ENCODE measurements around the gene PTCD2. TPM values are rescaled to one million over a fixed set of nuclear protein-coding genes. Genes with fewer than 3 reads are reported as not detected.

Gene PTCD2
- total RNA-seq, 1 experiment from 2014 or later = 13.0 TPM

GRCh38 chr5:72380492-72381274 is 60.5 kb downstream of the PTCD2 start:
- ChIA-PET POLR2A (no interaction called here), CTCF (no interaction called here)
- Mint-ChIP-seq H3K4me3 (no peak overlapping the region), H3K9me3 (peaks cover 4% of the 10 kb centered on the region; the same call in 1 of the 2 replicates), H3K27ac (no peak overlapping the region), H3K36me3 (no peaks in the 10 kb centered on the region), H3K27me3 (ENCODE audit: low read depth) (no peaks in the 10 kb centered on the region; the same call in 1 of the 2 replicates), H3K4me1 (peaks cover 4% of the 10 kb centered on the region; the same call in 1 of the 2 replicates)
- TF ChIP-seq ZNF416 (CRISPR knock-in tag; IDR thresholded peaks at IDR 0.05) (no peak), AFF4 (CRISPR knock-in tag; IDR thresholded peaks at IDR 0.05; ENCODE audit: borderline replicate concordance) (no peak), ZNF219 (CRISPR knock-in tag; IDR thresholded peaks at IDR 0.05; ENCODE audit: borderline replicate concordance) (no peak), FOXJ3 (CRISPR knock-in tag; IDR thresholded peaks at IDR 0.05; ENCODE audit: borderline replicate concordance) (no peak), JUN (CRISPR knock-in tag; IDR thresholded peaks at IDR 0.05) (no peak), CREM (CRISPR knock-in tag; IDR thresholded peaks at IDR 0.05) (no peak), ELF4 (CRISPR knock-in tag; IDR thresholded peaks at IDR 0.05; ENCODE audit: low read depth) (no peak), GABPB1 (CRISPR knock-in tag; IDR thresholded peaks at IDR 0.05) (no peak), ZNF396 (CRISPR knock-in tag; IDR thresholded peaks at IDR 0.05; ENCODE audit: borderline replicate concordance) (no peak), MYBL2 (CRISPR knock-in tag; IDR thresholded peaks at IDR 0.05) (no peak), NR1H2 (CRISPR knock-in tag; IDR thresholded peaks at IDR 0.05) (no peak), ATF1 (CRISPR knock-in tag; IDR thresholded peaks at IDR 0.05) (no peak), USF2 (CRISPR knock-in tag; IDR thresholded peaks at IDR 0.05) (no peak), CREB1 (CRISPR knock-in tag; IDR thresholded peaks at IDR 0.05) (no peak), PREB (CRISPR knock-in tag; IDR thresholded peaks at IDR 0.05; ENCODE audit: borderline replicate concordance) (no peak), KAT7 (CRISPR knock-in tag; IDR thresholded peaks at IDR 0.05; ENCODE audit: borderline replicate concordance) (no peak), MAX (CRISPR knock-in tag; IDR thresholded peaks at IDR 0.05) (no peak), TP53 (CRISPR knock-in tag; IDR thresholded peaks at IDR 0.05) (no peak), NFATC4 (CRISPR knock-in tag; IDR thresholded peaks at IDR 0.05) (no peak)
- no peak for ATAC-seq
- no peak for DNase-seq (ENCODE audit: low spot score)

GRCh38 chr5:72383280-72383679 is 63.1 kb downstream of the PTCD2 start:
- no peaks in the 10 kb centered on the region for H3K36me3 Mint-ChIP-seq
- peaks cover 4% of the 10 kb centered on the region; the same call in 1 of the 2 replicates for H3K4me1 Mint-ChIP-seq
- ChIA-PET CTCF (no interaction called here), POLR2A (no interaction called here)
- no peak overlapping the region for H3K4me3 Mint-ChIP-seq
- peaks cover 4% of the 10 kb centered on the region; the same call in 1 of the 2 replicates for H3K9me3 Mint-ChIP-seq
- no peak for DNase-seq (ENCODE audit: low spot score)
- ATAC-seq = no peak
- no peaks in the 10 kb centered on the region for H3K27me3 Mint-ChIP-seq (ENCODE audit: low read depth)
- no peak overlapping the region for H3K27ac Mint-ChIP-seq
- no peak for TF ChIP-seq SMAD4 (CRISPR knock-in tag; IDR thresholded peaks at IDR 0.05)
